GM21515 (cell line): ENCODE data around the gene PEX12.
"Not testable (repeated sequence)": the region's sequence is repeated elsewhere in the genome, so short reads cannot be mapped to it uniquely, and the experiment has no call there.

Experiments used
- ATAC-seq: cut with Tn5 transposase; IDR thresholded peaks from one replicate; pipeline ENCODE4 v1.9.1; 2021; ENCODE audit not compliant: unreplicated experiment

Gene PEX12

GRCh38 chr17:35537601-35538141, 40.7 kb downstream of the PEX12 start, which contains the start of gene SLFN12L:
SLFN12L (minus strand) TSS chr17:35537678; CDS start chr17:35522364, 15,314 bp downstream.
- no peak for ATAC-seq

- ATAC-seq, result no peak
Observed at GRCh38 chr17:35536664-35537171, 41.7 kb downstream of the PEX12 start.

GRCh38 chr17:35535406-35535805, 43.0 kb downstream of the PEX12 start:
- not testable (repeated sequence) for ATAC-seq

- no peak for ATAC-seq
Observed at GRCh38 chr17:35534576-35535093, 43.7 kb downstream of the PEX12 start.

GRCh38 chr17:35531160-35531559, 47.2 kb downstream of the PEX12 start:
- ATAC-seq, result no peak

- ATAC-seq, result no peak
Observed at GRCh38 chr17:35529866-35530265, 48.5 kb downstream of the PEX12 start.

- ATAC-seq, result not testable (repeated sequence)
Observed at GRCh38 chr17:35529326-35529725, 49.0 kb downstream of the PEX12 start.
